WERI-Rb-1 (cell line): ENCODE data around the gene POLK.

Experiments used
- DNase-seq: peaks from one replicate; pipeline ENCODE4 v3.0.0-alpha.2; 2020
- H3K27ac ChIP-seq: fragments of 250-450 bp; sonication (Bioruptor Pico); 2 replicates; pipeline ENCODE4 v1.5.1; 2020; ENCODE audit warnings: mild to moderate bottlenecking, moderate library complexity
- H3K27me3 ChIP-seq: fragments of 250-450 bp; sonication (Bioruptor Pico); 2 replicates; pipeline ENCODE4 v1.5.1; 2021; ENCODE audit warnings: mild to moderate bottlenecking, low read depth, moderate library complexity; ENCODE audit not compliant: insufficient read depth, severe bottlenecking
- H3K36me3 ChIP-seq: fragments of 250-450 bp; sonication (Bioruptor Pico); 2 replicates; pipeline ENCODE4 v1.5.1; 2020; ENCODE audit warnings: mild to moderate bottlenecking, moderate library complexity
- H3K4me3 ChIP-seq: 2 replicates; pipeline ENCODE4 v1.5.1; 2011; ENCODE audit warnings: low read depth, mild to moderate bottlenecking, control low read depth, low read length
- H3K9me3 ChIP-seq: fragments of 250-450 bp; sonication (Bioruptor Pico); 2 replicates; pipeline ENCODE4 v1.5.1; 2021; ENCODE audit warnings: mild to moderate bottlenecking, moderate library complexity; ENCODE audit not compliant: severe bottlenecking
- TF ChIP-seq, protein P1 (sequence below): IDR thresholded peaks from 2 replicates; pipeline ENCODE4 v1.5.1; 2011; ENCODE audit warnings: low read depth, mild to moderate bottlenecking, control low read depth, inconsistent platforms, low read length

POLK gene

DNA sequence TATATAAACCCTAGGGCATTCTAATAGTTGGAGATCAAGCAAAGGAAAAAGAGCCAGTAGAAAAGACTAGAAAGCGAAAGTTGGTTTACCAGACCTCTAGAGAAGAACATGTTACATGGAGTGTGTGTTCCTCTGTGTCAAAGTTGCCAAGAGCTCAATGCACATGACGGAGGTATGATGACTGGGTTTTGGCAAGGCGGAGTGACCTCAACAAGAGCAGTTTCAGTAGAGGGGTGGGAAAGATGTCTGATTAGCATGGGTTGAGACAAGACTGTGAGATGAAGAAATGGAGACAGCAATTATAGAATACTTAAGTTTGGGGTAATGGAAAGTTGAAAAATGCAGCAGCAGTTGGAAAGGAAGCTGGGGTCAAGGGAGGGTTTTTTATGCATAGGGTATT, 101.2 kb downstream of the POLK start:
- no peaks in the 10 kb centered on the region for H3K27me3 ChIP-seq

DNA sequence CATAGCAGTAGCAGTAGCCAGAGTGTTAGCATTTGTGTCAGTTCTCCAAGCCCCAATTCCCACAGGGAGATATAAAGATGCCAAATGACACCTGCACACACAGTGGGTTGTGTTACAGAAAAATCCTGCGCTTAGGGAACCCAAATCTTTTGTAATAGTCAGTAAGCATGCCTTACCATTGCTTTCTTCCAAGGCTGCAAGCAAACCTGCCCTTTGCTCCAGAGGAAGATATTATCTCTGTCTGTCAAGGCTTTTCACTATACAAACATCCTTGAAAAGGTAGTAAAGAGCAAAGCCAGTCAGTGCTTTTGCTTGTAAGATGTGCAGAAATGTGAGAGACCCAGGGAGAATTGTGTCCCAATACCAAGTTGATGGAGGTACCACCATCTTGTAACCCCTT, 102.5 kb downstream of the POLK start:
- no peak for DNase-seq
- Histone ChIP-seq H3K27ac (no peak overlapping the region), H3K27me3 (no peaks in the 10 kb centered on the region), H3K36me3 (no peaks in the 10 kb centered on the region), H3K4me3 (no peak overlapping the region), H3K9me3 (no peaks in the 10 kb centered on the region)
- TF ChIP-seq, protein P1, sequence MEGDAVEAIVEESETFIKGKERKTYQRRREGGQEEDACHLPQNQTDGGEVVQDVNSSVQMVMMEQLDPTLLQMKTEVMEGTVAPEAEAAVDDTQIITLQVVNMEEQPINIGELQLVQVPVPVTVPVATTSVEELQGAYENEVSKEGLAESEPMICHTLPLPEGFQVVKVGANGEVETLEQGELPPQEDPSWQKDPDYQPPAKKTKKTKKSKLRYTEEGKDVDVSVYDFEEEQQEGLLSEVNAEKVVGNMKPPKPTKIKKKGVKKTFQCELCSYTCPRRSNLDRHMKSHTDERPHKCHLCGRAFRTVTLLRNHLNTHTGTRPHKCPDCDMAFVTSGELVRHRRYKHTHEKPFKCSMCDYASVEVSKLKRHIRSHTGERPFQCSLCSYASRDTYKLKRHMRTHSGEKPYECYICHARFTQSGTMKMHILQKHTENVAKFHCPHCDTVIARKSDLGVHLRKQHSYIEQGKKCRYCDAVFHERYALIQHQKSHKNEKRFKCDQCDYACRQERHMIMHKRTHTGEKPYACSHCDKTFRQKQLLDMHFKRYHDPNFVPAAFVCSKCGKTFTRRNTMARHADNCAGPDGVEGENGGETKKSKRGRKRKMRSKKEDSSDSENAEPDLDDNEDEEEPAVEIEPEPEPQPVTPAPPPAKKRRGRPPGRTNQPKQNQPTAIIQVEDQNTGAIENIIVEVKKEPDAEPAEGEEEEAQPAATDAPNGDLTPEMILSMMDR = no peak

More for the DNA sequence above, 101.2 kb downstream of the POLK start:
- H3K4me3 ChIP-seq = no peak overlapping the region
- TF ChIP-seq, protein P1 = no peak
- H3K27ac ChIP-seq = no peak overlapping the region
- H3K36me3 ChIP-seq = no peaks in the 10 kb centered on the region
- DNase-seq = no peak
- no peaks in the 10 kb centered on the region for H3K9me3 ChIP-seq

DNA sequence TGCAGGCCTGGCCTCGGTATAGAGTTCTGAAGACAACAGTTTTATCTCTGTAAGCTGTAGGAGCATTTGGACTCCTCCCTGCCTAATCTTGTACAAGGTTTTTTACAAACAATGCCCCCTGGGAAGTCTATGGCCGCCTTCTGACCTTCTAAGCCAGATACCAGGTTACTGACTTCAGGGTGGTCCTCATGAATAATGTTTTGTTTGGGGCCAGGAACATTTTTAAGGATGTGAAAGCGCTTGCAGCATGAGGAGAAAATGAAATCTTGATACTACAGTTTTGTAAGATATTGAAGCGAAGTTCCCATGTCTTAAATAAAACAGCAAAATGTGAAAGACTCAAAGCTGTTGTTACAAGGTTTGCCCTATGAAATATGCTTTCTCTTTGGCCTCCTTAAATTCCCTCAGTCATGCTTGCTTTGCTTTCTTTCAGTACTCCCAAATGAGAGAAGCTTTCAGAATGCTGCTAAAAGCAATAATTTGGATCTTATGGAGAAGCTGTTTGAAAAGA, 104.7 kb downstream of the POLK start:
- DNase-seq = no peak
- H3K27me3 ChIP-seq = no peaks in the 10 kb centered on the region
- no peaks in the 10 kb centered on the region for H3K9me3 ChIP-seq
- TF ChIP-seq, protein P1 = no peak
- H3K27ac ChIP-seq = peak overlapping the region; percentile 76
- no peaks in the 10 kb centered on the region for H3K36me3 ChIP-seq
- no peak overlapping the region for H3K4me3 ChIP-seq

DNA sequence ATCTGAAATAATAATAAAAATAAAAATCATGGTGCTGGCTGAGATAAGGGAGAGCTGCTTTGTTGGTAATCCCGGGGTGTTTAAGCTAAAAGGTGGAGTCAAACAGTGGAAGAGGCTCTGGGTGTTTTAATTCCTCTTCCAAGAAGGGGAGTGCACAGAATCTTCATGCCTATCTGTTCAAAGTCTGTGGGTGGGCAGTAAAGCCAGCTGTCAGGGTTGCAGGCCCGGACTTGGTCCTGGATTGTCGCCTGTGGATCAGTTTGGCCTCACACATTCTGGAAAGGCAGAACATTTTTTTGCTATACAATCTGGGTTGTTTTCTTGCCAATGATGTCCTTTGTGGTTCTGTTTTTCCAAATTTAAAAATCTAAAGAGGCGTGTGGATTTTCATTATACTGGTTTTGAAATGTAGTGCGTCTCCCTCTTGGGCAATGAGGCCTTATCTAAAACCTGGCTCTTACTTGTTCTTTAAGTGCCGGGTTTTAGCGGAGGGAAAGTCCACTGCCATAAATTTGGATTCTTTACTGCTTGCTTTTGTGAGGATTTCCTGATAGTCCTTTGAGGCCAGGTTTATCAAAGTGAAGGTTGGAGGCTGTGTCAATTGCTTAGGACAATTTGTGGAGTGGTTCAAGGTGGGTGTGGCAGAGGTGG, 105.4 kb downstream of the POLK start:
- TF ChIP-seq, protein P1 = no peak
- DNase-seq = peak; percentile 66
- Histone ChIP-seq H3K4me3 (no peak overlapping the region), H3K36me3 (no peaks in the 10 kb centered on the region), H3K27me3 (no peaks in the 10 kb centered on the region), H3K27ac (peak overlapping the region; percentile 76), H3K9me3 (no peaks in the 10 kb centered on the region)

DNA sequence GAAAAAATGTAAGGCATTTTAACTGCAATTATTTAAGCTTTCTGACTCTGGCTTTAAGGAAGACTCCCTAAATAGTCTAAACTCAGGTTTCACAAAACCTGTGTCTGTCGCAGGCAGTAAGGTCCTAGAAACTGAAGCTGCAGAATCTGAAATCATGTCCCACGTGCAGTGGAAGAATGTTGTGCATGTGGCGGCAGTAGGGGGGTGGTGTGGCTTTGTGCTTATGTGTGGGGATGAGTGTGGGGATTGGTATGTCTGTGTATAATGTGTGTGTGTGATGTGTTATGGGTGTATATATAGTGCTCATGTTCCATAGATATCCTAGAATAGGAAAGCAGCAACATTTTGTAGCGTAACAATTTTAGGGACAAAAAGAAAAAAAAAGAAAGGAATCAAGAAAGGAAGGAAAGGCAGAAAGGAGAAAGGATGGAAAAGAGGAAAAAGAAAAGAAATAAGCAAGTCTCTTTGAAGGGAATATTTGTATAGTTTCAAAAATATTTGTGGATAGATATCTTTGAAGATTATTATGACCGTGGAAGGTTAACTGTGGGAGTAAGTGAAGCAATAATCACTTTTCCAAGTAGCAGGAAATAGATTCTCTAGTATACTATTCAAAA, 106.2 kb downstream of the POLK start:
- no peaks in the 10 kb centered on the region for H3K27me3 ChIP-seq
- DNase-seq = no peak

More for the DNA sequence above, 106.2 kb downstream of the POLK start:
- peak overlapping the region; percentile 76 for H3K27ac ChIP-seq
- TF ChIP-seq, protein P1 = no peak
- H3K9me3 ChIP-seq = no peaks in the 10 kb centered on the region
- no peaks in the 10 kb centered on the region for H3K36me3 ChIP-seq
- no peak overlapping the region for H3K4me3 ChIP-seq
